Erythroblast (primary cell): ENCODE measurements around the gene USP4.

Source experiments
- GATA1 ChIP-seq: IDR thresholded peaks from 2 replicates; pipeline ENCODE4 v1.6.1; 2011; ENCODE audit warnings: low read depth, mild to moderate bottlenecking, control low read depth, low read length, moderate library complexity
- POLR2A ChIP-seq: IDR thresholded peaks from 2 replicates; pipeline ENCODE4 v1.6.1; 2011; ENCODE audit warnings: mild to moderate bottlenecking, low read length

GRCh38 chr3:49311283-49311682 lies 28.6 kb downstream of the USP4 start:
- TF ChIP-seq POLR2A (no peak), GATA1 (no peak)
